Activated naive CD8-positive, alpha-beta T cell treated with anti-CD3 and anti-CD28 coated beads for 36 hours (primary cell): Measurements from ENCODE around the gene ADH6. TPM values are rescaled to one million over a fixed set of nuclear protein-coding genes. Genes with fewer than 3 reads are reported as not detected.
"Not testable (repeated sequence)": the region's sequence is repeated elsewhere in the genome, so short reads cannot be mapped to it uniquely, and the experiment has no call there.

ENCODE experiments used
- DNase-seq: peaks from one replicate; pipeline ENCODE4 v3.0.0; 2021
- H3K27ac Mint-ChIP-seq: one replicate; pipeline ENCODE4 v1.8.0; 2022; ENCODE audit warnings: mild to moderate bottlenecking, moderate library complexity, mixed read lengths
- H3K27me3 Mint-ChIP-seq: one replicate; pipeline ENCODE4 v1.8.0; 2022; ENCODE audit warnings: mild to moderate bottlenecking, mixed read lengths
- H3K36me3 Mint-ChIP-seq: one replicate; pipeline ENCODE4 v1.8.0; 2021; ENCODE audit warnings: mild to moderate bottlenecking, mixed read lengths
- H3K4me1 Mint-ChIP-seq: one replicate; pipeline ENCODE4 v1.8.0; 2021; ENCODE audit warnings: mixed read lengths
- H3K4me3 Mint-ChIP-seq: one replicate; pipeline ENCODE4 v1.8.0; 2022; ENCODE audit warnings: mild to moderate bottlenecking, moderate library complexity, mixed read lengths
- H3K9me3 Mint-ChIP-seq: one replicate; pipeline ENCODE4 v1.8.0; 2022; ENCODE audit warnings: mixed read lengths
- total RNA-seq, 2 experiments: library from RNA; stranded (reverse); gene quantifications; one replicate each; pipeline ENCODE4 v1.2.3, GENCODE V29; 2021

ADH6 gene
- total RNA-seq = not detected

DNA sequence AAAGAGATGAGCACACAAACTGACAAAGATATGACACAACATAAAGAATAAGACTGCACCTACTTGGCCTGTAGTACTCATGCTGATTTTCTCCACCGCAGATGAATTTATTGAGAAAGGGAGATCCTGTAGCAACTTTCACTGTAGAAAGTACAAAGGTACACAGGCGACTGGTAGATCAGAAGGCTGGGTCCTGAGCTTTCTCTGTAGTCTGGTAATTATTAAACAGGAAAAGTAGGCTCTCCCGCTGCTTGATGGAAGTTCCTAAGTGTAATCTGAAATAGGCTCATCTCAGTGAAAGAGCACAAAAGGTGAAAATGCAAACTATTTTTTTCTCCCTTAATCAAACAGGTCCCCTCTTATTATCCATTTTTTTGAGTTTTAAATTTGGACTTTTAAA is at the start of gene ADH6:
Gene ADH6, minus strand, starts transcription at position 175 of the 400 bp plus-strand sequence. Its CDS starts 94 bp downstream, at position 81.
- Mint-ChIP-seq H3K36me3 (no peaks in the 10 kb centered on the region), H3K27me3 (no peaks in the 10 kb centered on the region), H3K27ac (no peak within 1 kb of the TSS), H3K4me1 (no peaks in the 10 kb centered on the region), H3K4me3 (no peak within 1 kb of the TSS), H3K9me3 (peaks cover 4% of the 10 kb centered on the region)
- no peak for DNase-seq

DNA sequence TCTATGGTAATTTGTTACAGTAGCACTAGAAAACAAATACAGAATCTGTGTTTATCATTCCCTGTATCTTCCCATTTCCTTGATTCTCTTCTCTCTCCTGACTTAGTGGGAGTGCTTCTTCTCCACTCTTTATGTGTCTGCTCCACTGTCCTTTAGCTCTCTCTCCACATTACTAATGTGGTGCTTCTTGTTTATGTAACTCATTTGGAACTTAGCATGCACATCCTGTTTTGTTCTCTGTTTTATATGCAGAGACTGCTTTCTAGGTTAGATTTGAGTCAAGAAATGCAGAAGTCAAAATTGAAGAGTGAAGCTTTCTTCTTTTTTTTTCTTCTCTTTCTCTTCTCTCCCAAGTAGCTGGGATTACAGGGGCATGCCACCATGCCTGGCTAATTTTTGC is 45.9 kb upstream of the ADH6 start:
- no peak for DNase-seq
- H3K4me3 Mint-ChIP-seq = no peak overlapping the region
- peaks cover 12% of the 10 kb centered on the region for H3K9me3 Mint-ChIP-seq
- no peaks in the 10 kb centered on the region for H3K4me1 Mint-ChIP-seq
- peaks cover 9% of the 10 kb centered on the region for H3K36me3 Mint-ChIP-seq
- no peak overlapping the region for H3K27ac Mint-ChIP-seq
- peaks cover 3% of the 10 kb centered on the region for H3K27me3 Mint-ChIP-seq

DNA sequence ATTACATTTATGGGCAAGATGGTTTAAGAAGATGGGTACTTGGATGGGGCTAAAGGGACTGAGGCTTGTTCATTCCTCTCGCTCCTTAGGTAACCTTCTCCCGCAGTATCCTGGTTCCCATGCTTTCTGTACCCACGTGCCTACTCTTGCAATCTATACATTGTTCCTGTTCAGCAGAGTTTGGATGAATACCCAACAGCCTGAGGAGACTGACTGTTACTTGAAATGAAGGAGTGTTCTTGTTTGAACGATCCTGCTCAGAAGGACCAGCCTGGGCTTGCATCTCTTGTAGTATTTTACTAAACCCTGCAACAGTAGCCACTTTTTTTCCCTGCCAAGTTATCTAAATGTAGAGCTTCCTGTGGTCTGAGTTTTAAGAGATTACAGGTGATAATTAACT is 33.7 kb upstream of the ADH6 start:
- H3K4me3 Mint-ChIP-seq = no peak overlapping the region
- no peaks in the 10 kb centered on the region for H3K27me3 Mint-ChIP-seq
- H3K4me1 Mint-ChIP-seq = no peaks in the 10 kb centered on the region
- peaks cover 4% of the 10 kb centered on the region for H3K9me3 Mint-ChIP-seq
- peaks cover 2% of the 10 kb centered on the region for H3K36me3 Mint-ChIP-seq
- DNase-seq = no peak
- H3K27ac Mint-ChIP-seq = no peak overlapping the region

DNA sequence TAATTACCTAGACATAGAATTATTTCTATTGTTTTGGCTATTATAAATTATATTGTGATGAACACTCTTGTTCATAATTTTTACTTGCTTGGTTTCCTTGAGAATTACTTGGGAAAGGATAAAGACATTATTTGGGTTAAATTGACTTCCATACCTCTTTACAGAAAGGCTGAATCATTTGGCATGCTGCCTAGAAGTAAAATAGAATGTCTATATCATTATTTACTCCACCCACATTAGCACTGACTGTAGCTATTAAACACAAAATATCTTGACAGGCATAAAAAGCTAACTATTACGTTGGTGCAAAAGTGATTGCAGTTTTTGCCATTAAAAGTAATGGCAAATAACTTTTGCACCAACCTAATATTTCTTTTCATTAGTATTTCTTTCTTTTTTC is 29.7 kb upstream of the ADH6 start:
- Mint-ChIP-seq H3K9me3 (peaks cover 28% of the 10 kb centered on the region), H3K27ac (no peak overlapping the region), H3K36me3 (peaks cover 3% of the 10 kb centered on the region), H3K4me3 (no peak overlapping the region), H3K27me3 (no peaks in the 10 kb centered on the region), H3K4me1 (no peaks in the 10 kb centered on the region)
- no peak for DNase-seq

DNA sequence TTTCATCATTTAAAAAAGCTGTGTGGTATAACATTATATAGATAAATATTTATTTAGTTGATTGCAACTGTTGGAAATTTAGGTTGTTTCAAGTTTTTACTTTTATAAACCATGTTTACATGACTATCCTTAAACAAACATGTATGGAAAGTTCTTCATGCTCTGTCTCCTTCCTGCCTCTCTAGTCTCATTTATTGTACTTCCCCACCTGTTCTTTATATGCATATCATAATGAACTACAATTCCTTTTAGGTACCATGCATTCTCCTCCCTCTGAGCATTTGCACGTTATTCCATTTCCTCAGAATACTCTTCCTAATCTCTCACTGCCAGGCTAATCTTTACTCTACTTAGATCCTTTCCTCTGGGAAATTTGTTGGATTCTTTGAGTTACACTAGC is 16.9 kb upstream of the ADH6 start:
- Mint-ChIP-seq H3K36me3 (no peaks in the 10 kb centered on the region), H3K9me3 (peaks cover 11% of the 10 kb centered on the region), H3K27ac (no peak overlapping the region), H3K4me3 (no peak overlapping the region), H3K27me3 (no peaks in the 10 kb centered on the region), H3K4me1 (no peaks in the 10 kb centered on the region)
- DNase-seq = no peak

DNA sequence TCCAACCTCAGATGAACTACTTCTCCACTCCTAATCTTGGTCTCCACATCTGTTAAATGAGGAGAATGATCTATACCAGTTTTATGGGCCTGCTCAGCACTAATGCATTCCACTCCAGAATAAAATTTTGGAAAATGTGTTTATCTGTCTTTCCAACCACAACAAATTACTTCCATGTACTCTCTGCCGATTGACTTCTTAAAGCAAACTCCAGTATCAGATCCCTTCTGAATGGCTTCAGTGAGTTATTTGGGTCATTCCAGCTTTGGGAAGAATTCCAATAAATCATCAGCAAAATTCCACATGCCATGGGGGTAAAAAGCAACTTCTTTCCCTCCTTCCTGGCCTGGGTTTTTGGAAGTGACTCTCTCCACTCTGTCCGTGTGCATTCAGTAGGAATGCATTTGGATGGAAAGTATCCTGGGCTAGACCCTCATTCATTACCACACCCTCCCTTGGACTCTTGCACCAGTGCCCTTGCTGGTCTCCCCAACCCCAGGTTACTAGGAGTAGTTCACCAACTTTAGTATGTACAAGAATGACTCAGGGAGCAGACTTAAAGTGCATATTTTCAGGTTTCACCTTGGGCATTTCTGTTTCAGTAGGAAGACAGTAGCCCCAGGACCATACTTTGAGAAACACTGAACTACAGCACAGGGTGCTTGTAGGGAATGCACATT is 15.4 kb upstream of the ADH6 start:
- no peaks in the 10 kb centered on the region for H3K27me3 Mint-ChIP-seq
- no peak overlapping the region for H3K27ac Mint-ChIP-seq
- no peak overlapping the region for H3K4me3 Mint-ChIP-seq
- H3K4me1 Mint-ChIP-seq = no peaks in the 10 kb centered on the region
- no peak for DNase-seq
- H3K9me3 Mint-ChIP-seq = peaks cover 14% of the 10 kb centered on the region
- H3K36me3 Mint-ChIP-seq = no peaks in the 10 kb centered on the region

DNA sequence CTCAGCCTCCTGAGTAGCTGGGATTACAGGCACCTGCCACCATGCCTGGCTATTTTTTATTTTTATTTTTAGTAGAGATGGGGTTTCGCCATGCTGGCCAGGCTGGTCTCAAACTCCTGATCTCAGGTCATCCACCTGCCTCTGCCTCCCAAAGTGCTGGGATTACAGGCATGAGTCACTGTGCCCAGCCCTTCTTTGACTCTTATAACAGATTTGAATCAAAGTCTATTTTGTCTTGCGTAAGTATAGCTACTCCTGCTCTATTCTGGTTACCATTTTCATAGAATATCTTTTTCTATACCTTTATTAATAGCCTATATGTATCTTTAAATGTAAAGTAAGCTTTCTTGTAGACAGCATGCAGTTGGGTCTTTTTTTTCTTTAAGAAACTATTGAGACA is 14.4 kb upstream of the ADH6 start:
- not testable (repeated sequence) for H3K36me3 Mint-ChIP-seq, H3K27me3 Mint-ChIP-seq, DNase-seq, H3K4me3 Mint-ChIP-seq, H3K27ac Mint-ChIP-seq, H3K4me1 Mint-ChIP-seq
- H3K9me3 Mint-ChIP-seq = peaks cover 12% of the 10 kb centered on the region

DNA sequence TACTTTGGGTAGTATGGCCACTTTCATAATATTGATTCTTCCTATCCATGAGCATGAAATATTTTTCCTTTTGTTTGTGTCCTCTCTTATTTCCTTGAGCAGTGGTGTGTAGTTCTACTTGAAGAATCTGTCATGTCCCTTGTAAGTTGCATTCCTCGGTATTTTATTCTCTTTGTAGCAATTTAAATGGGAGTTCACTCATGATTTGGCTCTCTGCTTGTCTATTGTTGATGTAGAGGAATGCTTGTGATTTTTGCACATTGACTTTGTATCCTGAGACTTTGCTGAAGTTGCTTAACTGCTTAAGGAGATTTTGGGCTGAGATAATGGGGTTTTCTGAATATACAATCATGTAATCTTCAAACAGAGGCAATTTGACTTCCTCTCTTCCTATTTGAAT is 9.7 kb upstream of the ADH6 start:
- H3K27me3 Mint-ChIP-seq, H3K4me1 Mint-ChIP-seq, H3K27ac Mint-ChIP-seq, H3K36me3 Mint-ChIP-seq, H3K4me3 Mint-ChIP-seq, DNase-seq: not testable (repeated sequence)
- peaks cover 15% of the 10 kb centered on the region for H3K9me3 Mint-ChIP-seq

DNA sequence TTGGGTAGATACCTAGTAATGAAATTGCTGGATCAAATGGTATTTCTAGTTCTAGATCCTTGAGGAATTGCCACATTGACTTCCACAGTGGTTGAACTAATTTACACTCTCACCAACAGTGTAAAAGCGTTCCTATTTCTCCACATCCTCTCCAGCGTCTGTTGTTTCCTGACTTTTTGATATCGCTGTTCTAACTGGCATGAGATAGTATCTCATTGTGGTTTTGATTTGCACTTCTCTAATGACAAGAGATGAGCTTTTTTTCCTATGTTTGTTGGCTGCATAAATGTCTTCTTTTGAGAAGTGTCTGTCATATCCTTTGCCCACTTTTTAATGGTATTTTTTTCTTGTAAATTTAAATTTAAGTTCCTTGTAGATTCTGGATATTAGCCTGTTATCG is 8.6 kb upstream of the ADH6 start:
- H3K9me3 Mint-ChIP-seq = peaks cover 15% of the 10 kb centered on the region
- not testable (repeated sequence) for DNase-seq, H3K4me3 Mint-ChIP-seq, H3K27ac Mint-ChIP-seq, H3K36me3 Mint-ChIP-seq, H3K4me1 Mint-ChIP-seq, H3K27me3 Mint-ChIP-seq

DNA sequence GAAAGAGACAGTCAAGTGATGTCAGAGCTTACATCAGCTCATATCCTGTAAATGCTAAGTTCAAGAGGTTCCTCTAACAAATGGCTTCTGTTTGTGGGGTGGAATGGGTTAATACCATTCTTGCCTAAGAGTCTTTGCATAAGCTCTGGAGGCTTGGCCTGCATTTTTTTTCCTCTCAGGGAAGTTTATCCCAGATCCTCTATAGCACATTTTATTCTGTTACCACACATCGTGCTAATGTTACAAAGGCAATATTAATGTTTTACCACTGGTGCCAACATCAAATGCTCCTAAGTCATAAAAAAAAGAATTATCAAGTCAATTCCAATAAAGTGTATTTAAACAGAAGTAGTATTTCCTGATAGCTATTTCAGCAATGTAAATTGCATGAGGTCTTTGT is 2.9 kb upstream of the ADH6 start:
- no peaks in the 10 kb centered on the region for H3K4me1 Mint-ChIP-seq
- H3K36me3 Mint-ChIP-seq = no peaks in the 10 kb centered on the region
- H3K27ac Mint-ChIP-seq = no peak overlapping the region
- DNase-seq = no peak
- no peak overlapping the region for H3K4me3 Mint-ChIP-seq
- H3K9me3 Mint-ChIP-seq = peaks cover 9% of the 10 kb centered on the region
- no peaks in the 10 kb centered on the region for H3K27me3 Mint-ChIP-seq

DNA sequence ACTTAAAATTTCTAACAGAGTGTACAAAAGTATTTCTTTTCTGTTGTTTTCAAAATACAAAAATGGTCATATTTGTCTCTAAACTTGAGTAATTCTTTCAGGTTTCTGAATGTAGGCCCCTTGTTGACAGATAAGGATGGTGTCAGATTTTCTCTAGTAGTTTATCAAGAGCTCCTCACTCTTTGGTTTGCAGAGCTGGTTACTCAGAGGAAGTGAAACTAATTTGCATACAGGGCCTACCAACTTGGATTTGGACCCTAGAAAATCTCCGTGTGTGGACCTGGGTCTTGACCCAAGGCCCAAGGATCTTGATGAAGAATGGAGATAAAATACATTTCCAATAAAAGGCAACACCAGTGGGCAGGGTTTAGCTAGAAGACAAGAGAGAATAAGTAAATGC is 433 bp upstream of the ADH6 start:
- no peaks in the 10 kb centered on the region for H3K27me3 Mint-ChIP-seq
- H3K4me3 Mint-ChIP-seq = no peak overlapping the region
- no peaks in the 10 kb centered on the region for H3K36me3 Mint-ChIP-seq
- no peak overlapping the region for H3K27ac Mint-ChIP-seq
- no peak for DNase-seq
- no peaks in the 10 kb centered on the region for H3K4me1 Mint-ChIP-seq
- peaks cover 6% of the 10 kb centered on the region for H3K9me3 Mint-ChIP-seq

DNA sequence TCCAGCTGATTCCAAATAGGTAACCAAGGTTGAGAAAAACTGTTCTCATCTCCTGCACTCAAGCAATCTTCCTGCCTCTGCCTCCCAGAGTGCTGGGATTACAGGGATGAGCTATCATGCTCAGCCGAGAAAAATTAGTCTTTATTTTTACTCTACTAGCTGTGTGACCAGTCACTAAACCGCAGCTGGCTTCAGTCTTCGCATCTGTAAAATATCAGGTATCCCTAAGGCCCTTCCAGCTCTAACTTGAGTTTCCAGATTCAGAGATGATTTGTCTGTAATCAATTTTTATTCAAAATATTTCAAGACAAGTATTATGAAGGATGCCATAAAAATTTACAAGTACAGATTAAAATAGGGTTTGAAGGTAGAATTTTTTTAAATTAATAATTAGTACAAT is 3.5 kb downstream of the ADH6 start:
- Mint-ChIP-seq H3K27ac (no peak overlapping the region), H3K27me3 (no peaks in the 10 kb centered on the region), H3K4me3 (no peak overlapping the region)

DNA sequence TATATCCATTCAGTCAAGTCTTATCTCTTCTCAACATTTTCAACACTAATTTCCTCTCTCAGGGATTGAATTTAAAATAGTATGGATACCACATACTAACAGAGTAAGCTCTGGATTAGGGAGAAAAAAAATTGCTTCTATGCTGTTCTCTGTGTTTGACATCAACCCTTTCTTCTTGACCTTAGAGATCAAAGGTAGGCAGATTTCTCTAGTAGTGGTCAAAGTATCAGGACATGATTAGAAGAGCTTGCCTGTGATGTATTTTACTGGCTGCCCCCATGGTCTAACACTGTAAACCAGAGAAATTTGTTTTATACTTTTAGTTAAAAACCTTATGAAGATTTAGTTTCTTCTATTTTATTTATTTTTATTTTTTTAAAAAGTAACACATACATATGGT is 8.3 kb downstream of the ADH6 start:
- no peaks in the 10 kb centered on the region for H3K9me3 Mint-ChIP-seq
- no peaks in the 10 kb centered on the region for H3K27me3 Mint-ChIP-seq
- no peaks in the 10 kb centered on the region for H3K36me3 Mint-ChIP-seq
- no peaks in the 10 kb centered on the region for H3K4me1 Mint-ChIP-seq
- H3K27ac Mint-ChIP-seq = no peak overlapping the region
- no peak overlapping the region for H3K4me3 Mint-ChIP-seq
- no peak for DNase-seq

More for the DNA sequence above, 3.5 kb downstream of the ADH6 start:
- Mint-ChIP-seq H3K36me3 (no peaks in the 10 kb centered on the region), H3K4me1 (no peaks in the 10 kb centered on the region), H3K9me3 (peaks cover 4% of the 10 kb centered on the region)
- no peak for DNase-seq

DNA sequence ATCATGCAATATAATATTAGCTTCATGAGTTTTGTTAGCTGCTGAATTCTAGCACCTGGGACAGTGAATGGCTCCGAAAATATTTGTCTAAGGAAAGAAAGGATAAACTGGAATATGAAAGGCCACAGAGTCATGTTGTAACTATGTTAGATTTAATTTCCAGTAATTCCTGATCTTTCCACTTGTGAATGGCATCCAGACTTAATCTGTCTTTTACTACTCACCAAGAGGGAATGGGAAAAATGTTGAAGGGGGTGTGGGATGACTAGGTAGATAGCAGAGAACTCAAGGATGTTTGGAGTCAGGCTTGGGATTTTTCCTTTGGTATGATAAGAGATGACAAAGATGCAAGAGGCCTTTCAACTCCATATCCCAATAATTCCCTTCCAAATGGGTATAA is 9.4 kb downstream of the ADH6 start:
- no peaks in the 10 kb centered on the region for H3K9me3 Mint-ChIP-seq
- no peak for DNase-seq
- H3K4me1 Mint-ChIP-seq = no peaks in the 10 kb centered on the region
- no peaks in the 10 kb centered on the region for H3K27me3 Mint-ChIP-seq
- no peaks in the 10 kb centered on the region for H3K36me3 Mint-ChIP-seq
- no peak overlapping the region for H3K4me3 Mint-ChIP-seq
- H3K27ac Mint-ChIP-seq = no peak overlapping the region

DNA sequence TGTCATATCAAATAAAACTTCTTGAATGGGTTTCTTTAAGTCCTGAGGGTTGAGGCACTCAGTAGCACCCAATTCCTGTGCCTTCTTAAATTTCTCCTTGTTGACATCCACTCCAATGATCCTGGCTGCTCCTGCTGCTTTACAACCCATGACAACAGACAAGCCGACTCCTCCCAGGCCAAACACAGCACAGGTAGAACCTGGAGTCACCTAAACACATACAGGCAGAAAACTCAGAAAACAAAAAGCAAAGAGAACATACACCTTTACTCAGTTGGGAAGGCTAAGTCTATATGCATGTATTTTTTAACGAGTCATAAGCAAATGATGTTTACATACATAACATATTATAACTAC is 10.3 kb downstream of the ADH6 start:
- no peaks in the 10 kb centered on the region for H3K9me3 Mint-ChIP-seq
- H3K36me3 Mint-ChIP-seq = no peaks in the 10 kb centered on the region
- no peak overlapping the region for H3K4me3 Mint-ChIP-seq
- H3K27me3 Mint-ChIP-seq = no peaks in the 10 kb centered on the region
- DNase-seq = no peak
- no peaks in the 10 kb centered on the region for H3K4me1 Mint-ChIP-seq
- H3K27ac Mint-ChIP-seq = no peak overlapping the region

DNA sequence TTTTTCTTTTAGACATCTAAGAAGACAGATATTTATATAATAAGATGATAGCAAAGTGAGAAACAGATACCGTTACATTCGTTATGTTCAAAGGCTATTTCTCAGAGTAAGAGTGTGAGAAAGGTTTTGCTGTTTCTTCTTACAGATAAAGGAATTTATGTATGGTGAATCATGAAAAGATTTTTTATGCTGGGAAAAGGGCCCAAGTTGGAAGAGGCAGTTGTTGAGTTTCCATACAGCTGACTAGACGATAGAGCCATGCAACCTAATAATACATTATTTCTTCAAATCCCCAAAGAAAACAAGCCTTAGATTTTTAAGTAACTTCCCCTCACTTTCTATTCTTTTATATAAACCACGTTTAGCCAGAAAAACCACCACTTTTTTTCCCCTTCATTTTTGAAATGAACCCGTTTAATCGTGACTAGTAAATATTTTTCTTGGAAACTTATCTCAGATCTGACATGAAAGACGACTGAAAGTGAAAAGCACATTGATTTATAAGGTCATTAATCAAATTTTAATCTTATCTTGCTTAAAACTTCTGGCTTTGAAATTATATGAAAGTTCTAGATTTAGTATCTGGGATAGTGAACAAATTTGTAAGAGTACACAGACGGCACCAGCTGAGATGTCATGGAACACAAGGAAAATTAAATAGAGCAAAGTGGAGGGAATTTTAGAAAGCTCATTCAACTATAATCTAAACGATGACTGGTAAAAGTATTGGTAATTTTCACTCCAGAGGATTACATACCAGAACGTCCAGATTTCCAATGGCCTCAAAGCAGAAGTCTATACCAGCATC is 10.9 kb downstream of the ADH6 start:
- H3K9me3 Mint-ChIP-seq = no peaks in the 10 kb centered on the region
- H3K36me3 Mint-ChIP-seq = no peaks in the 10 kb centered on the region
- H3K27ac Mint-ChIP-seq = no peak overlapping the region
- H3K4me1 Mint-ChIP-seq = no peaks in the 10 kb centered on the region
- H3K27me3 Mint-ChIP-seq = no peaks in the 10 kb centered on the region
- DNase-seq = no peak
- no peak overlapping the region for H3K4me3 Mint-ChIP-seq
